Upper lobe of right lung (tissue), 1 donor: ENCODE data around the gene C4BPA. TPM values are rescaled to one million over a fixed set of nuclear protein-coding genes. Genes with fewer than 3 reads are reported as not detected.

Experiments used
- ATAC-seq: fragments of 200-7000 bp; cut with Tn5 transposase; one replicate; pipeline ENCODE4 v1.9.1; 2020; ENCODE audit warnings: mild to moderate bottlenecking, moderate library complexity
- DNase-seq: peaks from one replicate; pipeline ENCODE4 v3.0.0-alpha.2; 2020
- H3K27ac ChIP-seq: fragments of 200-600 bp; one replicate; pipeline ENCODE4 v1.8.0; 2022
- H3K27me3 ChIP-seq: fragments of 200-600 bp; one replicate; pipeline ENCODE4 v1.8.0; 2022; ENCODE audit warnings: mild to moderate bottlenecking
- H3K36me3 ChIP-seq: fragments of 200-600 bp; one replicate; pipeline ENCODE4 v1.8.0; 2022
- H3K4me1 ChIP-seq: fragments of 200-600 bp; one replicate; pipeline ENCODE4 v1.8.0; 2022
- H3K4me3 ChIP-seq: fragments of 200-600 bp; one replicate; pipeline ENCODE4 v1.8.0; 2022; ENCODE audit warnings: mild to moderate bottlenecking
- H3K9me3 ChIP-seq: fragments of 200-600 bp; one replicate; pipeline ENCODE4 v1.8.0; 2022
- intact Hi-C: fragments of 100-400 bp; cut with DNase I; formaldehyde crosslinking; loops from one replicate; pipeline ENCODE4 v1.11.0; 2022
- total RNA-seq: library from RNA; stranded (reverse); fragmentation: NEBNext Ultra II Directional; extraction: Animal tissue kit (Norgen Biotek cat#: 25700); gene quantifications from one replicate; pipeline ENCODE4 v1.2.1, GENCODE V29; 2021
- TF ChIP-seq, protein P1 (sequence below): fragments of 200-600 bp; IDR thresholded peaks from one replicate; pipeline ENCODE4 v1.8.0; 2022; ENCODE audit warnings: antibody characterized with exemption
- donor health status: DM: no; HTN: yes; CAD: no; lungs with severe emphysema.

C4BPA gene
- total RNA-seq, 1 donor from 2014 or later, result 175 TPM

DNA sequence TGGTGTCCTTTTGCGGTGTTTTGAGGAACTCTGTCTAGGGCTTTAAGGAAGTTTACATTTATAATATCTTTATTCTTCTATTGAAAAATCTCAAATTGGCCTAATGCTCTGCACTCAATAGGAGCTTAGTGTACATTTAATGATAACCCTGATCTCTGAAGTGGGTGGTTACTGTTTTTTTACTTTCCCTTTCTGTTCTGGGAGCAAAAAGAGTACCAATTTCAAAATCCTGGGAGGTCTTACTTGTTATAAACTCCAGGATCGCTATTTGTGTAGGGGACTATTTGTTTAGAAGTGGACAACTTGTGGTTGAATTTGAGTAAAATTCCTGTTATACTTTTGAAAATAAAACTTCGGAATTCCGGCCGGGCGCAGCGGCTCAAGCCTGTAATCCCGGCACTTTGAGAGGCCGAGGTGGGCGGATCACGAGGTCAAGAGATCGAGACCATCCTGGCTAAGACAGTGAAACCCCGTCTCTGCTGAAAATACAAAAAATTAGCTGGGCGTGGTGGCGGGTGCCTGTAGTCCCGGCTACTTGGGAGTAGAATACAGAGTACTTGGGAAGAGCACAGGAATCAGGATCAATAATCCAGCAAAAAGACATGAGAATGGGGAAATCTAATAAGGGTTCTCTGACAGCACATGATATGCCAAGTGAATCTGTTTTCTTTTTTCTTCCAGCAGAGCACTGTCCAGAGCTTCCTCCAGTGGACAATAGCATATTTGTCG is 14.2 kb upstream of the C4BPA start:
- ATAC-seq (no peak), DNase-seq (no peak)
- Histone ChIP-seq H3K27me3 (no peaks in the 10 kb centered on the region), H3K4me3 (no peak overlapping the region), H3K9me3 (no peaks in the 10 kb centered on the region), H3K4me1 (no peaks in the 10 kb centered on the region), H3K27ac (no peak overlapping the region), H3K36me3 (no peaks in the 10 kb centered on the region)
- intact Hi-C loops, result loop anchor here (10.0 kb wide), 1 partner anchor 315 kb away; no protein-coding TSS in a partner anchor
- TF ChIP-seq, protein P1, sequence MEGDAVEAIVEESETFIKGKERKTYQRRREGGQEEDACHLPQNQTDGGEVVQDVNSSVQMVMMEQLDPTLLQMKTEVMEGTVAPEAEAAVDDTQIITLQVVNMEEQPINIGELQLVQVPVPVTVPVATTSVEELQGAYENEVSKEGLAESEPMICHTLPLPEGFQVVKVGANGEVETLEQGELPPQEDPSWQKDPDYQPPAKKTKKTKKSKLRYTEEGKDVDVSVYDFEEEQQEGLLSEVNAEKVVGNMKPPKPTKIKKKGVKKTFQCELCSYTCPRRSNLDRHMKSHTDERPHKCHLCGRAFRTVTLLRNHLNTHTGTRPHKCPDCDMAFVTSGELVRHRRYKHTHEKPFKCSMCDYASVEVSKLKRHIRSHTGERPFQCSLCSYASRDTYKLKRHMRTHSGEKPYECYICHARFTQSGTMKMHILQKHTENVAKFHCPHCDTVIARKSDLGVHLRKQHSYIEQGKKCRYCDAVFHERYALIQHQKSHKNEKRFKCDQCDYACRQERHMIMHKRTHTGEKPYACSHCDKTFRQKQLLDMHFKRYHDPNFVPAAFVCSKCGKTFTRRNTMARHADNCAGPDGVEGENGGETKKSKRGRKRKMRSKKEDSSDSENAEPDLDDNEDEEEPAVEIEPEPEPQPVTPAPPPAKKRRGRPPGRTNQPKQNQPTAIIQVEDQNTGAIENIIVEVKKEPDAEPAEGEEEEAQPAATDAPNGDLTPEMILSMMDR, result no peak

DNA sequence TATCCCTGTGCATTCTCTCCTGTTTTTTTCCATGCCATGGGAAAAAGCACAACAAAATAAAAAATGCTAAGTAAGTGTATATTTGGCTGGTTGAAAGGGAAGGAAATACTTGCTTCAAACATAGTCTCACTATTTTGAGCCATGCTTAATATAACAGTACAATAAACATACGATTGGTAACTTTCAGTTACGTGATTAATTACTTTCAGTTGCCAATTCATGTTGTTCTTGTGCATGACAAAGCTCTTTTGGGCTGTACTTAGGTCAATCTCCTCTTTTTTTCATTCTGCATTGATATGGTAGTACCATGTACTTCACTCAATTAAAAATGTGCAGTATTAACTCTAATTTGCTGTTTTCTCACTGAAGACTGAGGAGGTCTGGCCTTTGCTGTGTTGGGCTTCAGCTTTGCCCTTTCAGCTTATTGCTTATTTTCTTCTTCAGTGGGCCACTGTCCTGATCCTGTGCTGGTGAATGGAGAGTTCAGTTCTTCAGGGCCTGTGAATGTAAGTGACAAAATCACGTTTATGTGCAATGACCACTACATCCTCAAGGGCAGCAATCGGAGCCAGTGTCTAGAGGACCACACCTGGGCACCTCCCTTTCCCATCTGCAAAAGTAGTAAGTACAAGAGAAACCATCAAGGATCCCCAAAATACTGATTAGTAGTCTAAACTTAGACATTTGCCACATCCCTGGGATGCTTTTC is 12.7 kb upstream of the C4BPA start:
- intact Hi-C loops, result no loop called here
- Histone ChIP-seq H3K27me3 (no peaks in the 10 kb centered on the region), H3K27ac (no peak overlapping the region), H3K36me3 (no peaks in the 10 kb centered on the region), H3K4me1 (no peaks in the 10 kb centered on the region), H3K4me3 (no peak overlapping the region), H3K9me3 (no peaks in the 10 kb centered on the region)
- ATAC-seq, result no peak
- no peak for DNase-seq
- TF ChIP-seq, protein P1, result no peak

DNA sequence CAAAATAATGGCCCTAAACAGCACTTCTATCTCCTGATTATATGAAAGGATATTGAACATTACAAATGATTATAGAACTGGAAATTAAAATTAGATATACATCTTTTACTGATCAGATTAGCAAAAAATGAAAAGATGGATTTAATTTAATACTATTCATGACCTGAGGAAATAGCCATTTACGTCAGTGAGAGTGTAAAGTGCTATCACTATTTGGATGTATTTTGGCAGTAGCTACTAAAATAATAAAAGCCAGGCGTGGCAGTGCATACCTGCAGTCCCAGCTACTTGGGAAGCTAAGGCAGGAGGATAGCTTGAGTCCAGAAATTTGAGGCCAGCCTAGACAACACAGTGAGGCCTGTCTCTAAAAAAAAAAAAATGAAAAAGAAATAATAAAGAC is 10.1 kb upstream of the C4BPA start:
- TF ChIP-seq, protein P1, result no peak
- no peak overlapping the region for H3K4me3 ChIP-seq
- no peaks in the 10 kb centered on the region for H3K9me3 ChIP-seq
- intact Hi-C loops, result no loop called here
- no peaks in the 10 kb centered on the region for H3K4me1 ChIP-seq
- DNase-seq (no peak), ATAC-seq (no peak)
- H3K36me3 ChIP-seq, result no peaks in the 10 kb centered on the region
- H3K27me3 ChIP-seq, result no peaks in the 10 kb centered on the region
- no peak overlapping the region for H3K27ac ChIP-seq

DNA sequence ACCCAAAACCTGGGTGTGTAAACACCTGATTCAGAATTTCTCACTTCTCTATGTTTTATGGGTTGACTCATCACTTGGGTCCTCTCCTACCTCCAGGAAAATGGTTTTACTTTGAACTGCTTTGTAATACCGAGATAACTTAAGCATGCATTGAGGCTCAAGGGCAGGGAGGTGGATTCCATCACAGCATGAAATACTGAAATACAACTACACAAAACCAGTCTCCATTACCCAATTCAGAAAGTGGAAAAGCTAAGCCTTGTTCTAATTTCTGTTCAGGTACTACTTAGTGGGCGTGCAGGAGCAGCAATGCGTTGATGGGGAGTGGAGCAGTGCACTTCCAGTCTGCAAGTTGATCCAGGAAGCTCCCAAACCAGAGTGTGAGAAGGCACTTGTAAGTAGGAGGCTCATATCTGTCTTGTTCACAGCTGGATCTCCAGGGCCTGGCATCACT is 6.1 kb upstream of the C4BPA start:
- Histone ChIP-seq H3K9me3 (no peaks in the 10 kb centered on the region), H3K36me3 (no peaks in the 10 kb centered on the region), H3K4me3 (no peak overlapping the region), H3K27me3 (no peaks in the 10 kb centered on the region), H3K4me1 (no peaks in the 10 kb centered on the region), H3K27ac (no peak overlapping the region)
- no peak for DNase-seq
- TF ChIP-seq, protein P1, result no peak
- intact Hi-C loops, result no loop called here
- no peak for ATAC-seq

DNA sequence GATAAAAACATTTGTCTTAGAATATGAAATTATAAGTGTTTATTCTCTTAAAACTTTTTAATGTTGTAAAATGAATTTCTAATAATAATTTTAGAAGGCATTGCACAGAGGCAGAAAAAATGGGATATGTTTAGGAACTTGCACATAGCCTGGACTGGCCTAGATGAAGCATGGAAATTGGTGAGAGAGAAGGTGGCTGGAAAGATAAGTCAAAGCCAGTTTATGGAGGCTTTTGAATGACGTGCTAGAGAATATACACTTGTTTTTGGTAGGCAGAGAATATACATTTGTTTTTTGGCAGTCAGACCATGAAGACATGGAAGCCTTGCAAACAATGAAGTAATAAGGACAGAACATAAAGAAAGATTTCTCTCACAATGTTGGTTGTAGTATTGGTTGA is 2.3 kb upstream of the C4BPA start:
- intact Hi-C loops, result no loop called here
- Histone ChIP-seq H3K36me3 (no peaks in the 10 kb centered on the region), H3K4me3 (no peak overlapping the region), H3K9me3 (no peaks in the 10 kb centered on the region), H3K27ac (no peak overlapping the region), H3K4me1 (no peaks in the 10 kb centered on the region), H3K27me3 (no peaks in the 10 kb centered on the region)
- no peak for ATAC-seq
- DNase-seq, result no peak
- TF ChIP-seq, protein P1, result no peak
